Measurements from ENCODE around the gene PLIN5.
A peak's percentile ranks its signal among the peaks of the same experiment; 100 is the strongest.
"Not testable (repeated sequence)": the region's sequence is repeated elsewhere in the genome, so short reads cannot be mapped to it uniquely, and the experiment has no call there.

The PLIN5 gene

GRCh38 chr19:4543842-4544647 lies 9.0 kb upstream of the PLIN5 start:
- no peak for DNase-seq (ENCODE audit: low spot score)

GRCh38 chr19:4542896-4543841 lies 8.1 kb upstream of the PLIN5 start:
- DNase-seq (ENCODE audit: low spot score) = no peak

- not testable (repeated sequence) for DNase-seq (ENCODE audit: low spot score)
Observed at GRCh38 chr19:4541806-4542145, 6.8 kb upstream of the PLIN5 start.

- no peak for DNase-seq (ENCODE audit: low spot score)
Observed at GRCh38 chr19:4541114-4541805, 6.2 kb upstream of the PLIN5 start.

GRCh38 chr19:4539693-4540581 lies 4.9 kb upstream of the PLIN5 start, which contains the start of gene LRG1:
Gene LRG1, minus strand, starts transcription at chr19:4540036. Its CDS starts 23 bp downstream, at chr19:4540013.
- DNase-seq (ENCODE audit: low spot score) = no peak

- DNase-seq (ENCODE audit: low spot score) = no peak
Observed at GRCh38 chr19:4539169-4539692, 4.2 kb upstream of the PLIN5 start.

- no peak for DNase-seq (ENCODE audit: low spot score)
Observed at GRCh38 chr19:4538601-4538954, 3.6 kb upstream of the PLIN5 start.

- no peak for DNase-seq (ENCODE audit: low spot score)
Observed at GRCh38 chr19:4537953-4538600, 3.1 kb upstream of the PLIN5 start.

GRCh38 chr19:4536798-4537197 lies 1.8 kb upstream of the PLIN5 start:
- no peak for DNase-seq (ENCODE audit: low spot score)

- no peak for DNase-seq (ENCODE audit: low spot score)
Observed at GRCh38 chr19:4533835-4534424, 1.1 kb downstream of the PLIN5 start.

- DNase-seq (ENCODE audit: low spot score) = no peak
Observed at GRCh38 chr19:4533334-4533733, 1.7 kb downstream of the PLIN5 start.

- no peak for DNase-seq (ENCODE audit: low spot score)
Observed at GRCh38 chr19:4531562-4532165, 3.4 kb downstream of the PLIN5 start.

- DNase-seq (ENCODE audit: low spot score) = no peak
Observed at GRCh38 chr19:4529924-4530522, 5.0 kb downstream of the PLIN5 start.

GRCh38 chr19:4528843-4529242 lies 6.2 kb downstream of the PLIN5 start:
- peak; percentile 2 for DNase-seq (ENCODE audit: low spot score)

- not testable (repeated sequence) for DNase-seq (ENCODE audit: low spot score)
Observed at GRCh38 chr19:4527377-4527776, 7.6 kb downstream of the PLIN5 start.

- no peak for DNase-seq (ENCODE audit: low spot score)
Observed at GRCh38 chr19:4525563-4526002, 9.4 kb downstream of the PLIN5 start.

- DNase-seq (ENCODE audit: low spot score) = peak; percentile 78
Observed at GRCh38 chr19:4524808-4525562, 10.0 kb downstream of the PLIN5 start.

GRCh38 chr19:4523306-4524110 lies 11.5 kb downstream of the PLIN5 start:
- peak; percentile 35 for DNase-seq (ENCODE audit: low spot score)
